ENCODE measurements around the gene CDH8. TPM values are rescaled to one million over a fixed set of nuclear protein-coding genes. Genes with fewer than 3 reads are reported as not detected.

The CDH8 gene
- total and polyA plus RNA-seq, 9 donors, result 0.42 to 2.9 (median 1.5) TPM

DNA sequence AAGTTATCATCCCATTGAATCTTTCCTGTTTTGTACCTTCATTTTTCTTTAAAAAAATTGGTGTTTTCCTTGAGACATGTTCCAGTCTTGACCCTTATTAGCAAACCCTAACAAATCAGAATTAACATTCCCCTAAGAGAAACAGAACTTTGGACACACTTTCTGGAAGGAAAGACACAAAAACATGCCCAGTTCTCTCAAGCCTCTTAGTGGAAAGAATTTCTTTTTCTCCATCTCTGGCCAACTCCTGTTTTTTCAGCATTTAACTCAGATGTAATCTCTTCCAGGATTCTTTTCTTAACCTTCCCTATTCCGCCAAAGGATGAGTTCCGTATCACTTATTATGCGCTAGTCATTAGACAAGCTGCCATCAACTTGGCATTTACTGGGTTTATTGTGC lies 23.9 kb upstream of the CDH8 start:
- no peak for TF ChIP-seq CTCF (IDR thresholded peaks at IDR 0.05)
- no peak for TF ChIP-seq EP300 (IDR thresholded peaks at IDR 0.05)
- no peak for TF ChIP-seq POLR2A (IDR thresholded peaks at IDR 0.05)
- no peak for DNase-seq
- WGBS, 3 donors, result 64 to 89% (median 80%) methylated on average over 3 of the region's 3 CpGs
- Histone ChIP-seq H3K36me3 (no peaks in the 10 kb centered on the region), H3K27ac (no peak overlapping the region), H3K4me3 (no peak overlapping the region), H3K9me3 (no peaks in the 10 kb centered on the region), H3K27me3 (no peaks in the 10 kb centered on the region), H3K4me1 (ENCODE audit: insufficient read depth) (no peaks in the 10 kb centered on the region)
- intact Hi-C loops (cut with DNase I), result no loop called here

DNA sequence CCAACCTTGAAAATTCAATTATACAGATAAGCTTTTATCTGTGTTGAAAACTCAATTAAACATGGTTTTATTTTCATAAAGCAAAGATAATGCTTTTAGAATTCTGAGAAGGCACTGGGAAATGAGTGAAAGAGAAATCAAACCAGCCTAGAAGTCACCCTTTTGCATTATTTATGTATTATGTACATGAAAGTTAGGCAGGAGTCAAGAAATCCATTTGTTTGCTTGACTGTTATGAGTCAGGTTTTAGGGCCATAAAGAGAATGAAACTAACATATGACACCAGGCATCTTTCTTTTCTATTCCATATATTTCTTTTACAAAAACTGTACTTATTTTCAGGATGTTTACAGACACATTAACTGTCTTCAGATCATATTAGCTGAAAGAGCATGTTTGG lies 23.3 kb upstream of the CDH8 start:
- Histone ChIP-seq H3K36me3 (no peaks in the 10 kb centered on the region), H3K9me3 (no peaks in the 10 kb centered on the region), H3K4me3 (no peak overlapping the region), H3K27ac (no peak overlapping the region), H3K27me3 (no peaks in the 10 kb centered on the region), H3K4me1 (ENCODE audit: insufficient read depth) (no peaks in the 10 kb centered on the region)
- intact Hi-C loops (cut with DNase I), result no loop called here
- TF ChIP-seq CTCF (IDR thresholded peaks at IDR 0.05) (no peak), EP300 (IDR thresholded peaks at IDR 0.05) (no peak), POLR2A (IDR thresholded peaks at IDR 0.05) (no peak)
- DNase-seq, result no peak

DNA sequence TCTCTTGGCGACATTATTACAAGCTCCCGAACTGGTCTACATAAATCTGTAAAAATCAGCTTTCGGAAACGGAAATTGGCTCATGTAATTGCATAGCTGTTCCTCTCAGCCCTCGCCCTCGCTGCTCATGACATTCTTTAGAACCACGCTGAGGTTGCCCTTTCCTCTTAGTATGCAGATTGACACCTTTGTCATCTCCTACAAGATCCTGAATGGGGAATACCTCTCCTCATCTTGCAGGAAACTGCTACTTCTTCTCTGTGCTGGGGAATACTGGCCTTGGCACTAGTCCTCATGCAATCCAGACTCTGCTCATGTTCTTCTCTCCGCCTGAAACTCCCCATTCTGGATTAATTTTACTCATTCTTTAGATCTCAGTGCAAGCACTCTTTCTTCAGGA lies 22.2 kb upstream of the CDH8 start:
- H3K4me3 ChIP-seq, result no peak overlapping the region
- 75 to 81% (median 78%) methylated on average over 8 of the region's 8 CpGs for WGBS, 3 donors
- H3K4me1 ChIP-seq (ENCODE audit: insufficient read depth), result no peaks in the 10 kb centered on the region
- intact Hi-C loops (cut with DNase I), result no loop called here
- H3K36me3 ChIP-seq, result no peaks in the 10 kb centered on the region
- H3K27ac ChIP-seq, result no peak overlapping the region
- no peak for DNase-seq
- H3K27me3 ChIP-seq, result no peaks in the 10 kb centered on the region
- no peaks in the 10 kb centered on the region for H3K9me3 ChIP-seq
- TF ChIP-seq EP300 (IDR thresholded peaks at IDR 0.05) (no peak), CTCF (IDR thresholded peaks at IDR 0.05) (no peak), POLR2A (IDR thresholded peaks at IDR 0.05) (no peak)

DNA sequence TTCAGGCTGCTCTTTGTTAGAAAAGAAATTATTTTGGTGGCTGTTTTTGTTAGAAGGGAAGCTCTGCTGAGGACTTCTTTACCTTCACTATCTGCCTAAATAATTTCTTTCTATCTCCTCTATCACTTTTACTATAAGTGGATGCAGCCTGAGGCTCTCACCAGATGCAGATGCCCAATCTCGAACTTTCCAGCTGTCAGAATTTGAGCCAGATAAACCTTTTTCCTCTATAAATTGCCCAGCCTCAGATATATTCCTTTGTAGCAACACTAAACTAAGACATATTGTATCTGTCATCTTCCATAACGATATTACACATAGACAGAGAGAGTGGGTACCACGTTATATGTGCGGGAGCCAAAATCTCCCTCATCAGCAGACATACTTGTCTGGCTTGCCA lies 15.7 kb upstream of the CDH8 start:
- 77 to 87% (median 82%) methylated on average over 4 of the region's 4 CpGs for WGBS, 3 donors
- intact Hi-C loops (cut with DNase I), result no loop called here
- Histone ChIP-seq H3K4me1 (ENCODE audit: insufficient read depth) (no peaks in the 10 kb centered on the region), H3K36me3 (no peaks in the 10 kb centered on the region), H3K4me3 (no peak overlapping the region), H3K9me3 (no peaks in the 10 kb centered on the region), H3K27me3 (no peaks in the 10 kb centered on the region), H3K27ac (no peak overlapping the region)
- DNase-seq, result no peak
- TF ChIP-seq CTCF (IDR thresholded peaks at IDR 0.05) (no peak), EP300 (IDR thresholded peaks at IDR 0.05) (no peak)

- intact Hi-C loops (cut with DNase I), result no loop called here
- H3K27me3 ChIP-seq, result no peaks in the 10 kb centered on the region
- no peaks in the 10 kb centered on the region for H3K36me3 ChIP-seq
- TF ChIP-seq EP300 (IDR thresholded peaks at IDR 0.05) (no peak), CTCF (IDR thresholded peaks at IDR 0.05) (no peak), POLR2A (IDR thresholded peaks at IDR 0.05) (no peak)
- WGBS, 3 donors, result 26 to 54% (median 29%) methylated on average over 3 of the region's 3 CpGs
- no peak overlapping the region for H3K4me3 ChIP-seq
- H3K27ac ChIP-seq, result no peak overlapping the region
- no peak for DNase-seq
- H3K9me3 ChIP-seq, result no peaks in the 10 kb centered on the region
- H3K4me1 ChIP-seq (ENCODE audit: insufficient read depth), result no peaks in the 10 kb centered on the region
Measured at GRCh38 chr16:62050793-62051192, 14.6 kb upstream of the CDH8 start.
